HepG2 (cell line): ENCODE data around the gene C20orf96. TPM values are rescaled to one million over a fixed set of nuclear protein-coding genes. Genes with fewer than 3 reads are reported as not detected.

Experiments
- AGO2 ChIP-seq: fragments of 200-400 bp; formaldehyde crosslinking; optimal IDR thresholded peaks from 2 replicates; pipeline ENCODE3; 2017; ENCODE audit warnings: mild to moderate bottlenecking, low read depth, low read length, moderate library complexity
- ATM ChIP-seq: fragments of 450-650 bp; IDR thresholded peaks from 2 replicates; pipeline ENCODE4 v1.7.1; 2017; ENCODE audit warnings: mild to moderate bottlenecking, borderline replicate concordance
- BRD4 ChIP-seq: sonication (generic); formaldehyde crosslinking; IDR thresholded peaks from 2 replicates; pipeline ENCODE4 v1.4.0; 2020; ENCODE audit warnings: missing genetic modification reagents
- DPF2 ChIP-seq: sonication (generic); formaldehyde crosslinking; IDR thresholded peaks from 2 replicates; pipeline ENCODE4 v1.4.0; 2020; ENCODE audit warnings: mild to moderate bottlenecking, low read depth, missing genetic modification reagents, borderline replicate concordance
- E2F1 ChIP-seq: sonication (generic); formaldehyde crosslinking; IDR thresholded peaks from 2 replicates; pipeline ENCODE4 v1.5.0; 2020; ENCODE audit warnings: missing genetic modification reagents
- FOXP4 ChIP-seq: sonication (generic); formaldehyde crosslinking; IDR thresholded peaks from 2 replicates; pipeline ENCODE4 v1.4.0; 2020; ENCODE audit warnings: missing genetic modification reagents
- GLMP ChIP-seq: sonication (generic); formaldehyde crosslinking; IDR thresholded peaks from 2 replicates; pipeline ENCODE4 v1.9.0; 2021; ENCODE audit warnings: missing genetic modification reagents, mild to moderate bottlenecking, borderline replicate concordance
- GMEB2 ChIP-seq: IDR thresholded peaks from 2 replicates; pipeline ENCODE4 v1.6.1; 2016; ENCODE audit warnings: missing biosample characterization, missing genetic modification reagents, low read depth
- GPN1 ChIP-seq: sonication (generic); formaldehyde crosslinking; IDR thresholded peaks from 2 replicates; pipeline ENCODE4 v1.5.1; 2020; ENCODE audit warnings: missing genetic modification reagents, borderline replicate concordance
- HOXD1 ChIP-seq: sonication (generic); formaldehyde crosslinking; IDR thresholded peaks from 2 replicates; pipeline ENCODE4 v1.5.0; 2020; ENCODE audit warnings: missing genetic modification reagents
- RNF219 ChIP-seq: sonication (generic); formaldehyde crosslinking; IDR thresholded peaks from 2 replicates; pipeline ENCODE4 v1.5.0; 2020; ENCODE audit warnings: mild to moderate bottlenecking, missing genetic modification reagents
- SIX1 ChIP-seq: sonication (generic); formaldehyde crosslinking; IDR thresholded peaks from 2 replicates; pipeline ENCODE4 v1.4.0; 2020; ENCODE audit warnings: missing genetic modification reagents, borderline replicate concordance
- TBX3 ChIP-seq: fragments of 450-650 bp; IDR thresholded peaks from 2 replicates; pipeline ENCODE4 v1.6.1; 2017; ENCODE audit warnings: antibody characterized with exemption, mild to moderate bottlenecking, inconsistent platforms, borderline replicate concordance
- TCF12 ChIP-seq, 2 experiments: fragments of 450-650 bp in 1 of 2; sonication (generic) in 1 of 2; formaldehyde crosslinking in 1 of 2; IDR thresholded peaks; 2 replicates each; pipeline versions ENCODE4 v1.6.1 to v1.8.0; 2017 to 2022; ENCODE audit warnings: antibody characterized with exemption in 1 of 2, mild to moderate bottlenecking in 1 of 2, missing genetic modification reagents in 1 of 2, moderate library complexity in 1 of 2
- TGIF2 ChIP-seq: IDR thresholded peaks from 2 replicates; pipeline ENCODE4 v1.6.1; 2016; ENCODE audit warnings: control low read depth, missing compliant biosample characterization
- TMF1 ChIP-seq: sonication (generic); formaldehyde crosslinking; IDR thresholded peaks from 2 replicates; pipeline ENCODE4 v1.8.1; 2022; ENCODE audit warnings: low read depth, missing genetic modification reagents
- ZBTB34 ChIP-seq: sonication (generic); formaldehyde crosslinking; IDR thresholded peaks from 2 replicates; pipeline ENCODE4 v1.8.0; 2022; ENCODE audit warnings: mild to moderate bottlenecking, missing genetic modification reagents
- ZNF510 ChIP-seq: sonication (generic); formaldehyde crosslinking; IDR thresholded peaks from 2 replicates; pipeline ENCODE4 v1.4.0; 2020; ENCODE audit warnings: low read depth, mild to moderate bottlenecking, missing genetic modification reagents
- ZNF567 ChIP-seq: sonication (generic); formaldehyde crosslinking; IDR thresholded peaks from 2 replicates; pipeline ENCODE4 v1.8.1; 2023; ENCODE audit warnings: mild to moderate bottlenecking, missing genetic modification reagents, borderline replicate concordance
- ZNF616 ChIP-seq: sonication (generic); formaldehyde crosslinking; IDR thresholded peaks from 2 replicates; pipeline ENCODE4 v1.5.0; 2020; ENCODE audit warnings: low read depth, mild to moderate bottlenecking, missing genetic modification reagents
- ZSCAN21 ChIP-seq: sonication (generic); formaldehyde crosslinking; IDR thresholded peaks from 2 replicates; pipeline ENCODE4 v1.8.0; 2022; ENCODE audit warnings: mild to moderate bottlenecking, missing genetic modification reagents, moderate library complexity, borderline replicate concordance
- polyA plus RNA-seq, 8 experiments: library from polyadenylated mRNA; depleted of rRNA in 3 of 8; stranded (reverse) in 7 of 8; unstranded in 1 of 8; fragments of >200 nt; fragmentation: Illumina TruSeq in 4 of 8; extraction: Trizol in 4 of 8; gene quantifications; 2 replicates each; pipeline versions ENCODE4 v1.2.1 to v1.2.3, GENCODE V29; 2011 to 2016; ENCODE audit warnings: low read depth in 4 of 8, missing spikeins in 1 of 8, mixed read lengths in 1 of 8; ENCODE audit not compliant: insufficient read depth in 1 of 8
- total RNA-seq, 5 experiments: library from RNA; depleted of rRNA; stranded (reverse); fragments of >200 nt; fragmentation: Illumina TruSeq; extraction: Trizol; gene quantifications; 2 replicates each; pipeline ENCODE4 v1.2.3, GENCODE V29; 2016; ENCODE audit warnings: low read depth in 1 of 5

C20orf96 gene
- total and polyA plus RNA-seq, 2 of the 13 experiments (the other 11 are each of a cell fraction or from before 2014, with no cell fraction given), result 3.8 to 20.6 TPM

GRCh38 chr20:329851-330232 is 39.3 kb upstream of the C20orf96 start (continued):
- TF ChIP-seq ZSCAN21 (CRISPR knock-in tag) (no peak), AGO2 (peak; percentile 51), E2F1 (CRISPR knock-in tag) (no peak), ZNF616 (CRISPR knock-in tag) (no peak), ATM (no peak), GMEB2 (CRISPR knock-in tag) (no peak), TMF1 (CRISPR knock-in tag) (no peak), TCF12 (IDR thresholded peaks at IDR 0.05) (no peak), TCF12 (CRISPR knock-in tag; IDR thresholded peaks at IDR 0.05) (no peak), RNF219 (CRISPR knock-in tag) (no peak), TGIF2 (CRISPR knock-in tag) (no peak), FOXP4 (no peak), ZNF567 (no peak), GLMP (CRISPR knock-in tag) (no peak), ZNF510 (CRISPR knock-in tag) (no peak), DPF2 (no peak), TBX3 (no peak), BRD4 (CRISPR knock-in tag) (no peak), GPN1 (CRISPR knock-in tag) (no peak), HOXD1 (0 out of 2 replicates have a peak, but pooled peaks have one; percentile 47), ZBTB34 (CRISPR knock-in tag) (no peak), SIX1 (CRISPR knock-in tag) (no peak)
